GM21390 (cell line): Measurements from ENCODE around the gene TMEM9.

Experiments used
- ATAC-seq: cut with Tn5 transposase; IDR thresholded peaks from one replicate; pipeline ENCODE4 v1.9.1; 2021; ENCODE audit not compliant: unreplicated experiment

Gene TMEM9

GRCh38 chr1:201154389-201155165 is at the start of gene TMEM9:
Gene TMEM9 (minus strand): TSS chr1:201154474. CDS start chr1:201153923, 551 bp downstream.
- ATAC-seq = peak; percentile 97

- no peak for ATAC-seq
These were observed 44.3 kb upstream of the TMEM9 start for GRCh38 chr1:201198598-201198997.

- ATAC-seq = no peak
These were observed 39.8 kb upstream of the TMEM9 start for GRCh38 chr1:201194046-201194445.

- no peak for ATAC-seq
These were observed 38.1 kb upstream of the TMEM9 start for GRCh38 chr1:201192261-201192788.

- ATAC-seq = no peak
These were observed 37.5 kb upstream of the TMEM9 start for GRCh38 chr1:201191653-201192260.

GRCh38 chr1:201190624-201191051 is 36.4 kb upstream of the TMEM9 start, which contains the start of gene IGFN1:
Gene IGFN1 (plus strand): TSS chr1:201190824. CDS start chr1:201193294, 2,470 bp downstream.
- ATAC-seq = no peak

GRCh38 chr1:201190005-201190404 is 35.7 kb upstream of the TMEM9 start:
- no peak for ATAC-seq

GRCh38 chr1:201189085-201189484 is 34.8 kb upstream of the TMEM9 start:
- no peak for ATAC-seq

- ATAC-seq = no peak
These were observed 31.9 kb upstream of the TMEM9 start for GRCh38 chr1:201186192-201186591.

GRCh38 chr1:201185527-201186128 is 31.4 kb upstream of the TMEM9 start:
- ATAC-seq = no peak

- no peak for ATAC-seq
These were observed 30.8 kb upstream of the TMEM9 start for GRCh38 chr1:201185123-201185453.

GRCh38 chr1:201184307-201185122 is 30.2 kb upstream of the TMEM9 start:
- ATAC-seq = no peak

- no peak for ATAC-seq
These were observed 29.5 kb upstream of the TMEM9 start for GRCh38 chr1:201183753-201184152.

GRCh38 chr1:201183209-201183608 is 28.9 kb upstream of the TMEM9 start:
- no peak for ATAC-seq

- ATAC-seq = no peak
These were observed 27.5 kb upstream of the TMEM9 start for GRCh38 chr1:201181726-201182125.

GRCh38 chr1:201181323-201181722 is 27.0 kb upstream of the TMEM9 start:
- ATAC-seq = no peak

GRCh38 chr1:201180901-201181300 is 26.6 kb upstream of the TMEM9 start:
- ATAC-seq = no peak

GRCh38 chr1:201180141-201180540 is 25.9 kb upstream of the TMEM9 start:
- ATAC-seq = no peak

GRCh38 chr1:201178718-201179117 is 24.4 kb upstream of the TMEM9 start:
- ATAC-seq = no peak

- ATAC-seq = no peak
These were observed 22.7 kb upstream of the TMEM9 start for GRCh38 chr1:201176940-201177339.
